ENCODE data around the gene SF3B3.
"Not testable (repeated sequence)": the region's sequence is repeated elsewhere in the genome, so short reads cannot be mapped to it uniquely, and the experiment has no call there.

SF3B3 gene

DNA sequence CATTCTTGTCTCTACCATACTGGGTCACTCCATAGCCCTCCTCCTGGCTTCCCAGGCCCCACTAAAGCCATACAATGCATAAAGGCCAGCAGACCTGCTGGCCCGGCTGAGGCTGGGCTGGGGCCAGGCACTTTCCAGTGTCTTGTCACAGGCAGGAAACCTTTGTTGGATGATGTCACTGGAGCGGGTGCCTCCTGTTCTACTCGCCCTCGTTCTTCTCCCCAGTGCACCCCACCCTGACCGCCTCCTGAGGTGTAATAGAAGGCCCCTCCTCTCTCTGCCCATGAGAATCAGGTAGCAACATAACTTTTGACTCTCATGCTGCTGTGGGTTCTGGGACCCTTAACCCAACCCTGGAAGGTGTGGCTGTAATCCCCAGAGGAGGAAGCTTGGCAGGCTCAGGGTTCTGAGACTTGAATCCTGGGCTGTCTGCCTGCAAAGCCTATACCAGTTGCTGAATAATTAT, 68.5 kb downstream of the SF3B3 start:
- DNase-seq, result no peak

DNA sequence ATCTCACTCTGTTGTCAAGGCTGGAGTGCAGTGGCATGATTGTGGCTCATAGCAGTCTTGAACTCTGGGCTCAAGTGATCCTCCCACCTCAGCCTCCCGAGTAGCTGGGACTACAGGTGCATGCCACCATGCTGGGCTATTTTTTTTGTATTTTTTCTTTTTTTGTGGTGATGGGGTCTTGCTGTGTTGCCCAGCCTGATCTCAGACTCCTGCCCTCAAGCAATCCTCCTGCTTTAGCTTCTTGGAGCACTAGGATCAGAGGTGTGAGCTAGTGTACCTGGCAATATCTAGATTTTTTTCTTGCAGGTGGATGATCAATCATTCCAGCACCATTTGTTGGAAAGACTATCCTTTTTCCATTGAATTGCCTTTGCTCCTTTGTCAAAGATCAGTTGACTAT, 69.9 kb downstream of the SF3B3 start:
- no peak for DNase-seq

DNA sequence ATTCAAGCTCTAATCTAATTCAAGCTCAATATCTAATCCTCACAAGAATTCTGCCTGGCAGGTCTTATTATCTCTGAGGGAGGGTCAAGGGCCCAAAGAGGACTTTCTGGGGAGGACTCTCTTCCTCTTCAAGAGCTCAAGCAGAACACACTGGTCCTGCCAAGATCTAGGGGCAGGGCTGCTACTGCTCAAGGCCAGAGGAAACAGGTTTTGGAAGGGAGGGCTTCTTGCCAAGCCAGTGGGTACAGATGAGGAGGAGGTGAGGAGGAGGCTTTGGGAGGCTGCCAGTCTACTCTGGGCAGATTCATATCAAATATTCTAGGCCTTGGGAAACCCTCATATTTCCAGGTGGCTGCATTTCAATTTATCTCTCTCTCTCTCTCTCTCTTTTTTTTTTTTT, 71.0 kb downstream of the SF3B3 start:
- no peak for DNase-seq

DNA sequence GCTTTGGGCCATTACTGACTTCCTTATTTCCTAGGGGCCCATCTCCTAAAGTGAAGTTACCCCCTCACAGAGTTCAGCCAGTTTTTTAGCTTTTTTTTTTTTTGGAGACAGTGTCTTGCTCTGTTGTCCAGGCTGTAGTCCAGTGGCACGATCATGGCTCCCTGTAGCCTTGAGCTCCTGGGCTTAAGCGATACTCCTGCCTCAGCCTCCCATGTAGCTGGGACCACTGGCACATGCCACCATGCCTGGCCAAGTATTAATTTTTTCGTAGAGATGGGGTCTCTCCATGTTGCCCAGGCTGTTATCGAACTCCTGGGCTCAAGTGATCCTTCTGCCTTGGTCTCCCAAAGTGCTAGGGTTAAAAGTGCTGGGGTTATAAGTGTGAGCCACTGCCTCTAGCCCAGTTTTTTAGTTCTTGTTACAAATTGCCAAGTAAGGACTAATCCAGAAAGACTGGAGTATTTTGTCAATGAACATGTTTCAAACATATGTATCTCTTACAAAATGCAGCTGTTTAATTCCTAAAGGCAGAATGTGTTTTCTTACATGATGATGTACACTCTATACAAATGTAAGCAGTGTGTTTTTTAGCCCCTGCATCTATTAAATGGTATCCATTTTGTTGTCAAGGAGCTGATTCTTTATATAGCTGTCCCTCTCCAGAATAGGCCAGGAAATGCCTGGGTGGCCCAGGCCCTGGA, 73.7 kb downstream of the SF3B3 start:
- no peak for DNase-seq

DNA sequence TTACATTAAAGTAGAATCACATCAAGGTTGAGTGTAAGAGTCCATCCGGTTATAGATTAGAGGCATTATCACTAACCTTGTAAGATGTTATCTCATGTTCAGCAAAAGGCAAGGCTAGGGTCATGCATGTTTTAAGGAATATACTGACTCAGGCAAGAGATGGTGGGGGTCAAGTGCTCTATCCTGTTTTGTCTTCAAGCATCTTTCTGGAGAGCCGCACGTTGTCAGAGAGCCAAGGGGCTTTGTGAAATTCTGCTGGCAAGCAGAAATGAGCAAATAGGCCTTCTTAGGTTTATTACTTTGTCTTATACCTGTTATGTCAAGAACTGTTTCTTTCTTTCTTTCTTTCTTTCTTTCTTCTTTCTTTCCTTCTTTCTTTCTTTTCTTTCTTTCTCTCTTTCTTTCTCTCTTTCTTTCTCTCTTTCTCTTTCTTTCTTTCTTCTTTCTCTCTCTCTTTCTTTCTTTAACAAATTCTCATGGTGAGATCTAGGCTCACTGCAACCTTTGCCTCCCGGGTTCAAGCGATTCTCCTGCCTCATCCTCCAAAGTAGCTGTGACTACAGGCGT, 75.4 kb downstream of the SF3B3 start:
- no peak for DNase-seq

DNA sequence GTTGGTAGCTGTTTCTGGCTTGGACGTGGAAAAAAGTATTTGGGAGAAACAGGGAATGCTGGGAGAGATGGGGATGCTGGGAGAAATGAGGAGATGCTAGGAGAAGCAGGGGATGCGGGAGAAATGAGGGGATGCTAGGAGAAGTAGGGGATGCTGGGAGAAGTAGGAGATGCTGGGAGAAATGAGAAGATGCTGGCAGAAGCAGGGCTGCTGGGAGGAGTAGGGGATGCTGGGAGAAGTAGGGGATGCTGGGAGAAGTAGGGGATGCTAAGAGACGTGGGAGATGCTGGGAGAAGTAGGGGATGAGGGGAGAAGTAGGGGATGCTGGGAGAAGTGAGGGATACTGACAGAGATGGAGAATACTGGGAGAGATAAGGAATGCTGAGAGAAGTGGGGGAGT, 77.1 kb downstream of the SF3B3 start:
- DNase-seq, result no peak

DNA sequence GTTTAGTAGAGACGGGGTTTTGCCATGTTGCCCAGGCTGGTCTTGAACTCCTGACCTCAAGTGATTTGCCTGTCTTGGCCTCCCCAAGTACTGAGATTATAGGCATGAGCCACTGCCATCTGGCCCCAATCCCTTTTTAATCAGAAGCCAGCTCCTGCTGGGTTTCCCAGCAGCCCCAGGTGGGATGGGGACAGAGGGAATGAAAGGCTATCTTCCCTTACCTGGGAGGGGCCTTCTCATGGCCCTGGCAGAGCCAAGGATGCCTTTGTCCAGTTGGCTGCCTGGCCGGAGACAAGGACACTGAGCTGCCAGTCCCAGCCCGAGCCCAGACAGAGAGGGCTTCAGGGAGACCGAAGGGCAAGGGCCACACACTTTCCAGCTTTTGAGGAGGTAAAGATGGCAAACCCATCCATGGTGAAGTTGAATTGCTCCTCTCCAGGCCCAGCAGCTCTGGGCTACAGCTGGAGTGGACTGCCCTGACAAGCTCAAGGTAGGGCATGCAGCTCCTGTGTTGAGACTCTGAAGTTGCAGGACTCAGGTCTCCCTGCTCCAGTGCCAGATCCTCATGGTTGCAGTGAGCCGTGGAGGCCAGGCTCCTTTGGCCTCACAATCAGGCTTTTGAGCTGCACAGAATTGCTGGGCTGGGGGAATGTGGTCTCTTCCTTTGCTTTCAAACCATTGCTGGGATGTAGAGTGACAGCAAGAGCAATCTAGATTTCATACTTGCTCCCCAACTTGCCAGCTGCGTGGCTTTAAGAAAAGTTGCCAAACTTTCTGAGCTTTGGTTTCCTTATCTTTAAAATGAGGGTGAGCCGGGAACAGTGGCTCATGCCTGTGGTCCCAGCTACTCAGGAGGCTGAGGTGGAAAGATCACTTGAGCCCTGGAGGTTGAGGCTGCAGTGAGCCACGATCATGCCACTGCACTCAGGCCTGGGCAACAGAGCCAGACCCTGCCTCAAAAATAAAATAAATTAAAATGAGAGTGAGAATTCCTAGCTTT, 78.3 kb downstream of the SF3B3 start:
- DNase-seq, result no peak

DNA sequence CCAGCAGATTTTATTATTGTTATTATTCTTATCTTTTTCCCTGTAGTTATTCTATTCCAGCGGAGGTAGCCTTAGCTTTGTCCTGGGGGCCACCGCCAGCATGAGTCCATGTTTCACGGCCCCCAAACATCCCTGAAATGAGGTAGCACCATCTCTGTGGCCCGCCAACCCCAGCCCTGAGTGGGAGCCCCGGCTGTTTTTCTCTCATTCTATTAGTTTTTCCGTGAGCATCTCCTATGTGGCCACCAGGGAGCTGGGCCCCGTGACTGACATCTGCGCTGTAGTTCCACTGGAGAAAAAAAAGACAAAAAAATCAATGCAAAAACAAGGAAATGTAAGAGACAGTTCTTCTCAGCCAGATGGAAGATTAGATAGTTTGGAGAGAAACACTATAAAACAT, 79.2 kb downstream of the SF3B3 start:
- no peak for DNase-seq

DNA sequence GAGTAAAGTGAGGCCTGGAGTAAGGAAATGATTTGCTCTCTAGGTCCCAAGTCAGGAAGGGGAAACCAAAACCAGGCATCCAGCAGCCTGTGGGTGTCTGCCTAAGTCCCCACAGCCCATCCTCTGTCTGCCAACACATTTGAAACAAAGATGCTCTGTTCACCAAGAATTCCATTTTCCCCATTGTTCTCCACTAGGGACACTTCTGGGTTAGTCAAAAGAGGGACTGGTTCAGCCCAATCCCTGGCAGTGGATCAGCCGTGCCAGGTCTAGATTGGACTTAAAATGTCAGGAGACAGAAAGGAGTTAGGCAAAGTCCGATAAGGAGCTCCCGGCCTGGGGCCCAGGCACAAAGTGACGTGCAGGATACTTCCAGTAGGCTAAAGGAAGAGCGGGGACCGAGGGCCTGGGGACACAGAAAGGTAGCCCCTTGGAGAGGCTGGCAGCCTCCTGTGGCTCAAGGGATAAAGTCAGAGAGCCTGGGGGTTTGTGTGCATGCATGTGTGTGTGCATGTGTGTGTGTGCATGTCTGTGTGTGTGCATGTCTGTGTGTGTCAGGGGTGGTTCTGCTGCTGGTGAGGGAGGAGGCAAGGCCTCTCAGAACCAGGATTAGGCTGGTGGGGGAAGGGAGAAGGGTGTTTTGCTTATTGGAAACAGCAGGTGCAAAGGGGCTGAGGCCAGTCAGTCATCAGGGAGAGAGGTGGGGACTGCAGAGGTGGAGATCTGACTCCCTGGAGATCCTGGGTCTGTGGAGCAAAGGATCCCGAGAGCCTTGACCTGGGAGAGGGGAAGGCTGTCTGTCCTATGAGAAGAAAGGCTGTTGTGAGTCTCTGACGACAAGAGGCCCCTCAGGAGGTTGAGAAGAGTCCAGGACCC, 81.0 kb downstream of the SF3B3 start:
- no peak for DNase-seq

DNA sequence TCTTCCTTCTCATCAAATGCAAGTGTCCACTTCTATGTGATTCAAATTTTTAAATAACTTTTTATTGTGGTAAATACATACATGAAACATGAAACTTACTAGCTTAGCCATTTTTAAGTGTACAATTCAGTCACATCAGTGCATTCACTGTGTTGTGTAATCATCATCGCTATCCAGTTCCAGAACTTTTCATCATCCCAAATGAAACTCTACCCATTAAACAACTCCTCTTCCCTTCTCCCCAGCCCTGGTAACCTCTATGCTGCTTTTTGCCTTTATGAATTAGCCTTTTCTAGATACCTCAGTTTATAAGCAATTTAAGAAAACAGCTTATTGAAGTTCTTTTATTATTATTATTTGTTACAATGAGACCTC, 81.7 kb downstream of the SF3B3 start:
- no peak for DNase-seq

DNA sequence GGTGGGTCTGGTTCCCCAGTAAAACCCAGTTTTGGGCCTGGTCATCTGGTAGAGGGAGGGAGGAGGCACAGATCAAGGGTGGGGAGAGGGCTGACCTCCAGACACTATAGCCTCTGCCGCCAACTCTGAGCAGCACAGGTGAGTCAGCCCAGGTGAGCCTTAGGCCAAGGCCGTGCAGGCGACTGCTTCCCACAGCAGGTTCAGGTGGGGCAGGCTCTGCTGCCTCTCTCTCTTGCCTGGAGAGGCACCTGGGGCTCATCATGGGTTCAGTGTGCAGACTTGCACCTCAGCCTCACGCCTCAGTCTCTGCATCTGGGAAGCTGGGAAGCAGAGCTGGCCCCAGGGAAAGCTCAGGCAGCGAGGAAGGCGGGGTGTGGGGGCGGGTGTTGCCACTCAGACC, 84.9 kb downstream of the SF3B3 start:
- DNase-seq, result no peak

DNA sequence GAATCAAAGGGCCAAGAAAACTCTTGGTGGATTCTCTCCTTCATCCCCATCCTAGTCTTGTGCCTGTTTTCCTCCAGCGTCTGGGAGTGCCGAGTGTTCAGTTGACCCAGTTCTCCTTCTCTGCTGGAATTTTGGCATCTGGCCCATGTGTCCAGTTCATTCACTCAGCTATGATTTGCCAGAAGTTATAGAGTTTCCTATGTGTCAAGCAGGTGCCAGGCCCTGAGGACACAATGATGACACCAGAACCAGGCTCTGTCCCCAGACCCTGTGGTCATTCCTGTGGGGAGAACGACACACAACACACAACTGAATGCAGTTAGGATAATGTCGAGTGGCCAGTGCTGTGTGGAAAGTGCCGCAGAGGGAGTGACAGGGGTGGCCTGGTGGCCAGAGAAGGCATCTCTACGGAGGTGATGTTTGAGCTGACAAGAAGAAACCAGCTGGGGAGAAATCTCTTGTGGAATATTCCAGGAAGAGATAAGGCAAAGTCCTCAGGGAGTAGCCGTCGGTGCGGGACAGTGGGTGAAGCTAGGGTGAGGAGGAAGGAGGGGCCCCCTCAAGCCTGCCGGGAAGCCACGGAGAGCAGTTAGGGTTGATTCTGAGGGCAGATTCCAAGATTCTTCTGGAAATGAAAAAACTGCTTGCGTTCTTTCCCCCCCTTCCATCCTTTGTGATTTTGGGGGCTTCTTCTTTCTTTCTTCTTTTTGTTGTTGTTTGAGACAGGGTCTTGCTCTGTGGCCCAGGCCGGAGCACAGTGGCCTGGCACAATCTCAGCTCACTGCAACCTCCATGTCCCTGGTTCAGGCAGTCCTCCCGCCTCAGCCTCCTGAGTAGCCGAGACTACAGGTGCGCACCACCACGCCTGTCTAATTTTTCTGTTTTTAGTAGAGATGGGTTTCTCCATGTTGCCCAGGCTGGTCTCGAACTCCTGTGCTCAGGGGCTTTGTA, 86.9 kb downstream of the SF3B3 start:
- no peak for DNase-seq

DNA sequence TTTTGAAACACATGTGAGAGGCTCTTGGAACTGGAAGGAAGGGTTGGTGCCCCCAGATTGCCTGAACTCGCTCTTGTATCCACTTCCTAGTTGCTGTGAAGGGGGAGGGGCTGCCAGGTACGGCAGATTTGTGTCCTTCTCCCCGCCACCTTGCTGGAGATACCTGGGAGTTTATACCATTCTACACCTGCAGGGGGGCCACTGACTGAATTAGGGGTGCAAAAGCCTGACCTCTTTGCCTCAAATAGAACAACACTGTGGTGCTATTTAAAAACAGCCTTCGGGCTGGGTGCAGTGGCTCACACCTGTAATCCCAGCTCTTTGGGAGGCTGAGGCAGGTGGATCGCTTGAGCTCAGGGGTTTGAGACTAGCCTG, 87.6 kb downstream of the SF3B3 start:
- no peak for DNase-seq

DNA sequence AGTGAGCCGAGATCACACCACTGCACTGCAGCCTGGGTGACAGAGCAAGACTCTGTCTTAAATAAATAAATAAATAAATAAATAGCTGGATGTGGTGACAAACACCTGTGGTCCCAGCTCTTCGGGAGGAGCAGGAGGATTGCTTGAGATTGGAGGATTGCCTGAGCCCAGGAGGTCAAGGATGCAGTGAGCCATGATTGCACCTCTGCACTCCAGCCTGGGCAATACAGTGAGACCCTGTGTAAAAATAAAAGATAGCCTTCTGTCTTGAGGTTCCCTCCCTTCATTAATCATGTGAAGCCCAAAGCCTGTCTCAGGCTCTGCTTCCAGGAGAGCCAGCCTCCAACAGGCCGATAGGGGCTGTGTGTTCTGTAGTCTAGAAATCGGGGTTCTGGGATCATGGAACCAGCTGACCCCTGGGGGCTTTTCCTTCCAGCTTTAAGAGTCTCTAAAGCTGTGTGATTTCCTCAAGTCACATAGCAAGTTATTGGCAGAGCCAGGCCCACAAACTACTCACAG, 88.2 kb downstream of the SF3B3 start:
- DNase-seq, result no peak

DNA sequence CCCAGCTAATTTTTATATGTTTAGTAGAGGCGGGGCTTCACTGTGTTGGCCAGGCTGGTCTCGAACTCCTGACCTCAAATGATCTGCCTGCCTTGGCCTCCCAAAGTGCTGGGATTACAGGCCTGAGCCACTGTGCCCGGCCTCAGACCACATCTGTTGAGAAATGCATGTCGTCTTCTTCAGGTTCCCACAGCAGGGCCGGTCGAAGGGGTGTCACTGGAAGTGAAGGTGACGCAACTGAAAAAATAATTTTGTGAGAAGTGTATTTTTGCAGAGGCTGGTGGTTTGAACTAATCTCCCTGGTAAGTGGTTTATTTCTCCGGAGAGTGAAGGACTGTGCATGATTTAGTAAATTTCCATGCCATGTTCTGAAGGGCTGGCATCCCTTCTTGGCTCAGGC, 89.3 kb downstream of the SF3B3 start:
- DNase-seq, result no peak

DNA sequence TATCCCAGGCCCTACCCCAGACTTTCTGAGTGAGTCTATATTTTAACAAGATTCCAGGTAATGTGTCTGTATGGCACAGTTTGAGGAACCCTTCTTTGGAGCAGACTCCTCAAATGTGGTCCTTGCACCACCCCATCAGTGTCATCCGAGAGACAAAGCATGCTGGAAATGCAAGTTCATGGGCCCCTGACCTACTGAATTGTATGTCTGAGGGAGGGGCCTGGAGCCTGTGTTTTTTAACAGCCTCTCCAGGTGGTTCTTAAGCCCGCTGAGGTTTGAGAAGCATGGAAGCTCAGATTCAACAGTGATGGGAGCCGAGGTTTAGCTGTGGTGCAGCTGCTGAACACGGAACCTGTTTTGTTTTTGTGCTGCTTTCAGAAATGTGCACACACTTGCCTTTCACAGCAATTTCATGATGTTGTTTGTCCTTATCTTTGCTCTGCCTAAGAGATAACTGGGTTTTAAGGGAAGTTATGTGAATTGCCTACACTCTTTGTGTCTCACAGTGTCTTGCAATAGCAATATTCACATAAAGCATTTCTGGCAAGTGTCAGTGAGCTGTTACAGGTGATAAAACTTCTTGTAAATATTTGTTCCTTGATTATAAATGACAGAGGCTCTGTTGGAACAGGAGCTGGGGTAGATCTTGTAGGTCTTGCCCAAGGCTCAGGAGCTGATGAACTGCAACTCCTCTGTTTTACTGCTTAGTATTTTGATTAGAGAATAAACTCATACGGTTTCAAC, 90.8 kb downstream of the SF3B3 start:
- DNase-seq, result no peak

DNA sequence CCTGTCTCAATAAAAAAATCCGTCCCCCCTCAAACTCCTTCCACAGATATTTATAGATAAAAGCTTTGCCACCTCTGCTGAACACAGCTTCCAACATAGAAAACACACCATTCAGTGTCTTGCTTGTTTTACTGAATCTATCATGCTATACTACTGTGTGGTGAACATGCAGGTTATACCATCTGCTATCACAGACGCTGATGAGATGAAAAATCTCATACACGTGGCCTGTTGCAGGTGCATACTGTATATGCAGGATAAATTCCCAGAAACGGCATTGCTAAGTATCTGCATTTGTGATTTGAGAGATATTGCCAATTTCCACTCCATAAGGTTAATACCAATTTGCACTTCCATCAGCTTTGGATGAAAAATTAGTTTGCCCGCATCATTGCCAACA, 92.3 kb downstream of the SF3B3 start:
- DNase-seq, result no peak

DNA sequence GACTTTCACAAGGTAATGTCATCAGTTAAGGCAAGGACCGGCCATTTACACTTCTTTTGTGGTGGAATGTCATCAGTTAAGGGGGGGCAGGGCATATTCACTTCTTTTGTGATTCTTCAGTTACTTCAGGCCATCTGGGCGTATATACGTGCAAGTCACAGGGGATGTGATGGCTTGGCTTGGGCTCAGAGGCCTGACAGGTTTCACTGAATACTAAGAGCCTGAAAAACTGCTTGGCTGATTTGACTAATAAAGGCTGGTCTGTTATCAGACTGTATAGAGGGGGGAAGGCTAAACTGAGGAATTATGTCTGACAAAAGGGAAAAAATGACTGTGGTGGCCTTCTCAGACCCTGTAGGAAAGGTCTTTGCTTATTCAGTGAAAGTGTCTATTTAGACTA, 98.2 kb downstream of the SF3B3 start:
- not testable (repeated sequence) for DNase-seq
